ENCODE results near the gene PTPRN2. TPM values are rescaled to one million over a fixed set of nuclear protein-coding genes. Genes with fewer than 3 reads are reported as not detected.

Gene PTPRN2
- total and polyA plus RNA-seq, 2 of the 8 experiments (the other 6 are each of a cell fraction or from before 2014, with no cell fraction given) = 2.6 to 4.5 TPM

DNA sequence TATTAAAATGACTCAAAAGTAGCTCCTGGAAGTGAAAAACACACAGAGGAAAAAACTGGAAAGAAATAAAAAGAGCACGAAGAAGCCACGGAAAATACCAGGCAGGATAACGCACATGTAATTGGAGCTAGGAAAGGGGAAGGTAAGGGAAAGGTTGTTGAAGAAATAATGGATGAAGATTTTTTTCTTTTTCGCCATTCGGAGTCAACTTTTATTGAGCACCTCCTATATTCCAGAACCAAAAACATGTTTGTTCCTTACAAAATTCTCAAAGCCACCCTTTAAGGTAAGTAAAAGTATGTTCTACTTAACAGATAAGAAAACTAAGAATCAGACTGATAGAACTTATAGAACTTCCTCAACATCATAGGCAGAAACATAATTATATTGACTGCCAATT is 32.8 kb upstream of the PTPRN2 start:
- no peak overlapping the region for H2BK120ac ChIP-seq (replicated peaks; ENCODE audit: low read depth, low read length)
- no peaks in the 10 kb centered on the region for H3K9me3 ChIP-seq (ENCODE audit: insufficient read depth in 2 of 2, low read depth in 1 of 2, low read length in 1 of 2)
- 92% methylated on average over 5 of the region's 5 CpGs; no CpG with 5 or more reads in 1 of the 2 experiments for WGBS, 2 experiments (ENCODE audit: extremely low coverage in 1 of 2, insufficient coverage in 1 of 2, insufficient read length in 1 of 2, insufficient replicate concordance in 2 of 2, low coverage in 1 of 2, low lambda C conversion rate in 2 of 2, missing lambda C conversion rate in 1 of 2)
- H2BK5ac ChIP-seq (ENCODE audit: low read depth, low read length) = no peak overlapping the region
- no peak overlapping the region for H3K23ac ChIP-seq (ENCODE audit: insufficient read length)
- no peak overlapping the region for H3K18ac ChIP-seq (ENCODE audit: extremely low read depth, low read length)
- no peak overlapping the region for H3K56ac ChIP-seq (replicated peaks; ENCODE audit: insufficient read length, low read depth, low read length)
- H2AFZ ChIP-seq (ENCODE audit: low read length) = no peak overlapping the region
- CTCF ChIA-PET (ENCODE audit: partially characterized antibody) = interaction anchor here (1.1 kb wide), 1 partner anchor 26 kb away, joined by 4 read pairs; no protein-coding TSS in a partner anchor
- H3K27ac ChIP-seq (ENCODE audit: low read depth, low read length) = no peak overlapping the region
- H4K20me1 ChIP-seq (replicated peaks in 1 of 2; ENCODE audit: control insufficient read depth in 1 of 2, insufficient read depth in 2 of 2, low read length in 2 of 2) = no peaks in the 10 kb centered on the region
- peak; percentile 13 for FAIRE-seq
- peaks cover 5 to 16% (median 11%) of the 10 kb centered on the region in 4 experiments; a peak in 6 of 7 replicates for H3K4me1 ChIP-seq (replicated peaks in 1 of 4; ENCODE audit: control insufficient read depth in 3 of 4, insufficient read depth in 4 of 4, low read length in 3 of 4)
- H3K27me3 ChIP-seq (replicated peaks in 1 of 4; ENCODE audit: control insufficient read depth in 3 of 4, extremely low read depth in 1 of 4, insufficient read depth in 3 of 4, low read length in 3 of 4) = no peaks in the 10 kb centered on the region
- peaks cover 0 to 4% of the 10 kb centered on the region in 2 experiments; a peak in 1 of 4 replicates for H3K79me2 ChIP-seq (ENCODE audit: control insufficient read depth in 1 of 2, insufficient read depth in 2 of 2, low read length in 2 of 2)
- no peak overlapping the region for H3K4me2 ChIP-seq (ENCODE audit: insufficient read depth in 1 of 2, low read depth in 2 of 2, low read length in 2 of 2)
- H3K9ac ChIP-seq (replicated peaks in 1 of 4; ENCODE audit: extremely low read depth in 1 of 4, low read depth in 3 of 4, low read length in 3 of 4) = no peak overlapping the region
- no peak for DNase-seq (ENCODE audit: low read depth in 1 of 2, low spot score in 2 of 2)
- no peak overlapping the region for H4K5ac ChIP-seq (ENCODE audit: insufficient read length, low read depth, low read length)
- no peak overlapping the region for H4K8ac ChIP-seq (ENCODE audit: extremely low read depth, insufficient read depth, low read length)
- H3K23me2 ChIP-seq (ENCODE audit: low read depth, low read length) = no peaks in the 10 kb centered on the region
- H3K4ac ChIP-seq (replicated peaks; ENCODE audit: insufficient read length, low read depth, low read length) = no peak overlapping the region
- peaks cover 0 to 7% (median 0%) of the 10 kb centered on the region in 4 experiments; a peak in 3 of 8 replicates for H3K36me3 ChIP-seq (ENCODE audit: control insufficient read depth in 2 of 4, insufficient read depth in 4 of 4, low read length in 3 of 4)
- POLR2A ChIA-PET (ENCODE audit: partially characterized antibody) = interaction anchor here (1.6 to 1.7 kb wide), 2 partner anchors 9 to 10 kb away, joined by 3 to 5 read pairs; no protein-coding TSS in a partner anchor
- no peak for TF ChIP-seq EZH2 (IDR thresholded peaks at IDR 0.05; ENCODE audit: low read depth, low read length, severe bottlenecking)
- TF ChIP-seq POU5F1 (IDR thresholded peaks at IDR 0.05; ENCODE audit: low read depth, low read length) = no peak
- TF ChIP-seq SP1 (IDR thresholded peaks at IDR 0.05; ENCODE audit: low read depth, low read length) = no peak
- no peak for TF ChIP-seq JUN (IDR thresholded peaks at IDR 0.05; ENCODE audit: low read depth, low read length)
- no peak for TF ChIP-seq CBX5 (IDR thresholded peaks at IDR 0.05; ENCODE audit: low read depth, low read length)
- no peak for TF ChIP-seq GTF2F1 (IDR thresholded peaks at IDR 0.05; ENCODE audit: borderline replicate concordance, low read depth, low read length)
- no peak for TF ChIP-seq ASH2L (IDR thresholded peaks at IDR 0.05; ENCODE audit: low read length)
- no peak overlapping the region for H3K14ac ChIP-seq (ENCODE audit: insufficient read length)
- no peak overlapping the region for H2BK12ac ChIP-seq (ENCODE audit: low read depth, low read length)
- H3K79me1 ChIP-seq (ENCODE audit: low read depth, low read length) = no peaks in the 10 kb centered on the region
- no peak overlapping the region for H2BK20ac ChIP-seq (ENCODE audit: low read length)
- H4K91ac ChIP-seq (replicated peaks; ENCODE audit: insufficient read length, low read length) = no peak overlapping the region
- H3K4me3 ChIP-seq (ENCODE audit: extremely low read depth in 1 of 4, insufficient read depth in 2 of 4, low read depth in 3 of 4, low read length in 4 of 4) = no peak overlapping the region
- H2BK15ac ChIP-seq (ENCODE audit: low read length) = no peak overlapping the region
- H2AK5ac ChIP-seq (ENCODE audit: low read depth, low read length) = no peak overlapping the region

Data from H1 (cell line).